ENCODE results near the gene PRMT7.
A peak's percentile ranks its signal among the peaks of the same experiment; 100 is the strongest.

The PRMT7 gene

DNA sequence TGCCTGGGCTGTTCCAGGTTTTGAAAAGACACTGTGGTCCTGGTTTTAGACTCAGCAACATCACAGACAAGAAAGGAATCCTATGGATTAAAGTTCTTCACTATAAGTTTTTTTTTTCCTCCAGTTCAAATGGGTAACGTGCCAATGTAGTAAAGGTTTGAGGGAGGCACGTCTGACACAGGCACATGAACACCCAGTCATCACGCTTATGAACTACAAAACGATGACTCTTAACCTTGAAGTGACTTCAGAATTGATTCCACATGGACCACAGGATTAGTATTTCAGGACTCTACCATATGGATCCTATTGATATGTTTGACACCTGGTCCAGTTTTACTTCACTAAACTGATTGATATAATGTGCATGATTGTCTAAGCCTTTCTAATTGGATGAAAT lies 2.3 kb downstream of the PRMT7 start:
- DNase-seq = no peak

DNA sequence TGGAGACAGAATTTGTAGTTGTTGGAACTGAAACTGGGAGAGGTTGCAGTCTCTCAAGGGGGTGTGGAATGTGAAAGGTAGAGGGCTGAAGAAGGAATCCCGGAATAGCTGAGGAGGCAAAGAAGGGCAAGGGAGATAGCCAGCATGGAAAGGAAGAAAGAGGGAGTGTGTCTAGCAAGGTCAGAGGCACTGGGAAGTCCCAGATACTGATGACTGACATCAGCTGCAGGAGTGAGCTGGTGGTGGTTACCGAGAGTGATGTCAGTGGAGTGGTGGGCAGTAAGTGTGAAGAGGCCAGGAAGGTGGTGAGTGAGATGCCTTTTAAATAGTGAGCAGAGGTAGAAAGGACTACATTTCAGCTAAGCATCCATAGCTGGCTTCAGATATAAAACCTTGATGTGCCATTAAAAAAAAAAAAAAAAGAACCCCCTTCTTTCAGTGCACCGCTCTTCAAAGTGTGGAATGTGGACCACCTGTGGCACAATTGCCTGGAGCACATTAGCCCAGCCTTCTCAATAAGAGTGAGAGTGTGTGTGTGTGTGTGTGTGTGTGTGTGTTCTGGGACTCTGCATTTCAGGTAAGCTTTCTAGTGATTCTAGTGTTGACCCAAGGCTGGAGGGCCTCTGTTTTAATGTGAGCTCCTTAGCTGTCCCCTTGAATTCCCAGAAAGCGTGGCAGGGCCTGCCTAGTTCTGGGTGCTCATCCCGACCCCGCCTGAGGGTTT lies 8.5 kb downstream of the PRMT7 start:
- no peak for DNase-seq

DNA sequence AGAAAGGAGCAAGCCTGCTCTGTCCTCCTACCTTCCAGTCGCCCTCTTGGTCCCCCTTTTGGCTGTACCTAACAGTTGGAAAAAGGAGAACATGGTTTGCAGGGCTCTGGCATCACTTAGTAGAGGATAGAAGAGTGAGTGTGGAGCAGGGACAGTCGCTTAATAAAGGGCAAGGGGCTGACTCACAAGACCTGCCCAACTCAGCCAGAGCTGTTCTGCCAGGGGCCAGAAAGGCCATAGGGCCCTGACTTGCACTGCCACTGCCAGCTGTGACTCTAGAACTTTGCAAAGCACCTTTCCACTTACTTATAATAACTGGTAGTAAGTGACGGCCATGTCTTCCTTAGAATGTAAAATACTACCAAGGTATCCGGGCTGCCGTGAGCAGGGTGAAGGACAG lies 13.5 kb downstream of the PRMT7 start:
- DNase-seq = no peak

DNA sequence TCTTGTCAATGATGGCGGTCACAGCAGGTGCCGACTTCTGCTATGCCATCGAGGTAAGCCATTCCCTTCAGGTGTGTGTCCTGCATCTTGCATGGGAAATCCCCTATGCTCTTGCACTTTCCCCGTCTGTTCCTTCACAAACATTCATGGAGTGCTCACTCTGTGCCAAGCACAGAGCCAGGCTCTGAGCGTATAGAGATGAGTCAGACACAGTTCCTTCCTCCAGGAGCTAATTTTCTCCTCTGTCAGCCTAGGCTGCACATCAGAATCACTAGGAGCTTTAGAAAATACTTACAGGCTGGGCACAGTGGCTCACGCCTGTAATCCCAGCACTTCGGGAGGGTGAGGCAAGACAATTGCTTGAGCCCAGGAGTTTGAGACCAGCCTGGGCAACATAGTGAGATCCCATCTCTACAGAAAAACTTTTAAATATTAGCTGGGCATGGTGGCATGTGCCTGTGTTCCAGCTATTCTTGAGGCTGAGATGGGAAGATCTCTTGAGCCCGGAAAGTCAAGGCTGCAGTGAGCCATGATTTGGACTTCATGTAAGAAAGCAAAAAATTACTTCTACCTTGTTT lies 14.1 kb downstream of the PRMT7 start:
- no peak for DNase-seq

DNA sequence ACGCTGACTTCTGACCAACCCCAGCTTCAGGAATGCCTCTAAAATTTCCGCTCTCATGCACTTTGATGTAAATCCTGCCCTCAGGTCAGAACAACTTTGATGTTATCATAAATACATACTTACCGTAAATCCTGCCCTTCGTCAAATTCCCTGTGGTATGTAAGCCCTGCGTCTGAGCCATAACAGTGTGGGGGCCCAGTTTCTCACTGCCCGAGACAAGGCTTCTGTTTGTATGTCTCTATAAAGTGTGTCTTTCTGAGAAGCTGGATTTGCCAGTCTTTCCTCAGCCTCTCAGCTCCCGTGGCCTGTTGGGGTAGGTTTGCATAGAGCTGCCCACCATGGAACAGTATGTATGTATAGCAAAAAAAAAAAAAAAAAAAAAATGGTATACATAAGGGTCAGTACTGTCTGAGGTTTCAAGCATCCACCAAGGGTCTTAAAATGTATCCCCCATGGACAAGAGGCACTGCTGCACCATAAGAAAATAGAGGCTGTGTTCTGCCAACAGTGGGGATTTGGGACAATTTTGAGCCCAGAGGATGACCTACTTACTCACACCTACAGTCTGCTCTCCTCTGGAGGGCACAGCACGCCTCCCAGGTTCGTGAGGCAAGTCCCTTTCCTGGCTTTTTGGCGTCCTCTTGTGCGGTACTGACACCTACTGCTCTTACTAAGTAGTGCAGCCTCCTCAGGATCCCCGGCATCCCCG lies 17.5 kb downstream of the PRMT7 start:
- peak; percentile 72 for DNase-seq

DNA sequence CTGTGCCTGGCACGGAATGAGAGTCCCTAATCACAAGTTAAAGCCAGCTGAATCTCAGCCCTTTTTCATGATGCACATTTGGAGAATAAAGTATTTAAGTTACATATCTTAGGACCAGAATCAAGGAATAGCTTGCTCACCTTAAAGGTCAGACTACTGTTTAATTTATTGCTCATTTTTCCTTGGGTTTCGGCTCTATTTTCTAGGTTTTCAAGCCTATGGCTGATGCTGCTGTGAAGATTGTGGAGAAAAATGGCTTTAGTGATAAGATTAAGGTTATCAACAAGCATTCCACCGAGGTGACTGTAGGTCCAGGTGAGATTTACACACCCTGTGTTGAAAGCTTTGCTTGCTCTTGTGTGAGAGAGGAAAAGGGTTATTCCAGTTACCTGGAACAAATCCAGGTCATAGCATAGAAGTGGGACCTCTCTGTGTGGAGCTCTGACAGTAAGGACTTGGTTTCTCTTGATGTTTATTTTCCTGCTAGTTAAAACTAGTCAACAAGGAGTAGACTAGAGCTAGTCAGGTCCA lies 18.1 kb downstream of the PRMT7 start:
- DNase-seq = no peak

DNA sequence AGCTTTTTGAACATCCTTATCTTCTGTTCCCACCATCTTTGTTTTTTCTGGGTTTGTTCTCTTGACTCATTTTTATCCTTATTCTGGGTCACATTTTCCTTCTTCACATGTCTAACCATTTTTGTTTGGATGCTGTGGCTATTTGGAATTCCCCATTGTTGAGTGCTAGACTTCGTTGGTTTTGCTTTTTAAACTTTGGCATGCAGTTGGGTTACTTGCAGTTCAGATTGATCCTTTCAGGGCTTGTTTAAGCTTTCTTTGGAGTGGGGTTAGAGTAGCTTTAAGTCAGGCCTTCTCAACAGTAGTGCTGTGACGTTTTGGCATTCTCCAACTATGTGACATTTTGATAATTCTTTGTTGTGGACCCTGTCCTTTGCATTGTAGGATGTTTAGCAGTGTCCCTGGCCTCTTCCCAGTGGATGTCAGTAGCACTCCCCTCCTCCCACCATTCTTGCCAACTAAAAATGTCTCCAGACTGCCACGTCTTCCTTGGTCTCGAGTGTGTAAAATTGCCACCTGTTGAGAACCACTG lies 21.1 kb downstream of the PRMT7 start:
- no peak for DNase-seq

DNA sequence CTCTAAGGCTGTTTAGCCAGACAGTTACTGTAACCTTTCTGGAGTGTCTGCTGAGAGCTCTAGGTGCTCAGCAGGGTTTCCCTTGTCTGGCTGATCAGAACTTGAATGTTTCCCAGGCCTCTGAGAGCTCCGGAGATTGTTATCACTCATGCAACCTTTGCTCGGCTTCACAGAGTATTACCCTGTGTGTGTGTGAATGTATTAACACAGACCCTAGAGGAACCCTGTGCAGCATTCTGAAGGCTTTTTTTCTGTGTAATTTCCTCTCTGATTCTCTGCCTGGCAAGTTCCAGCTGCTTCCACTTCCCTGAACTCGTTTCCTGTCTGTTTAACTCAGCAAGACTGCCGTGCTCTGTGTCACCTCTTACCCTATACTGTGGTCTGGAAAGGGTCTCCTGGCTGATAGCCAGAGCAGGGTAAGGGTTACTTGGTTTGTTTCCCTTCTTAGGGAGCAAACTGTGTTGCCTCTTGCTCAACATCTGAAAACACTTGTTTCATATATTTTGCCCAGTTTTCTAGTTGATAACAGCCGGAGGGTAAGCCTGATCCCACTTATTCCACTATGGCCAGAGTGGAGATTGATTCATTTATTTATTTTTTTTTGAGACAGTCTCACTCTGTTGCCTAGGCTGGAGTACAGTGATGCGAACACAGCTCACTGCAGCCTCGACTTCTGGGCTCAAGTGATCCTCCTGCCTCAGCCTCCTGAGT lies 21.7 kb downstream of the PRMT7 start:
- DNase-seq = no peak

DNA sequence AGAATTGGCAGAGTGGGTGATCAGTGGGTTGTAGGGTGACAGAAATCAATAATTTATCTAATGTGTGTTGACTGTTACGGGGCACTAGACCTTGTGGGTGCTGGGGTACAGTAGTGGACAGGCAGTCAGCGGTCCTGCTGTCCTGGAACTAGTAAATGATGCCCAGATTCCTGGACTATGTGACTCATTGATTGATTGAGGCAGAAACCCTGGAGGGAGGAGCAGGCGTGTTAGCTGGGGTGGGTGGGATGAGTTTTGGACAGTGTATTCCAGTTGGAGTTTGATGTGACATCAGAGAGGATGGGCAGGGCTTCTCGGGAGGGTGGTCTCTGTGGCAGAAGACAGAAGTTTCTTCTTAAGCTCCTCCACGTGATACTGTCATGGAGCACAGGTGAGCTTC lies 24.4 kb downstream of the PRMT7 start:
- DNase-seq = no peak

DNA sequence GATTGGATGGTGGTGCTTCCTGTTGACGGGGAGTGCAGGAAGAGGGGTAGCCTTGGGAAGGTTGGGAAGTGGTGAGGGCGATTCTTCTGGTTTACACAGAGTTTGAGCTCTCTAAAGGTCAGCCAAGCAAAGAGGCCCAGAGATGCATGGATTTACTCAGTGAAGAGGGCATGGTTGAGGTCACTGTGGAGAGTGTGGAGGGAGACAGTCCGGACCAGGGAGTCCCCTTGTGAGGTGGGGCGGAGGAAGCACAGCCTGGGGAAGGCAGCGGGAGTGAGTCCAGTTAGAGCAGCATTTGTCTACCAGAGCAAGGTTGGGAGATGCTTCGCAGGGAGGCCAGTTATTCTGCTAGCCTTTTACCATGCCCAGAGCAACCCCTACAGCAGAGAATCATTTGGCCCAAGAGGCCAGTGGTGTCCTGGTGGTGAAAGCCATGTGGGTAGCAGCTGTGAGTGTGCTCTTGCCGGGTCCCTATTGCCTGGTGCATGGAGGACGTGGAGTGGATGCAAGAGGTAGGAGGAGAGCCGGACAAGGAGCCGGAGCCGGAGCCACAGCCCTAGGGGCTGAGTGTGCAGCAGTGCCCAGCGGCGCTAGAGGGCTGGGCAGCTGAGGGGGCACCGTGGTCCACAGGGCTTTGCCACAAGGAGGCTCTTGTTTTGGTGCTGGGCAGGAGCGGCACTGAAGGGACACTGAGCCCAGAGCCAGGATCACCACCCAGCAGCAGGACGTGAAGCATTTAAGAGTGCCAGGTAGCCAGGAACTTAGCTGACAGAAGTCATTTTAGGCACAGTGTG lies 27.7 kb downstream of the PRMT7 start:
- no peak for DNase-seq

DNA sequence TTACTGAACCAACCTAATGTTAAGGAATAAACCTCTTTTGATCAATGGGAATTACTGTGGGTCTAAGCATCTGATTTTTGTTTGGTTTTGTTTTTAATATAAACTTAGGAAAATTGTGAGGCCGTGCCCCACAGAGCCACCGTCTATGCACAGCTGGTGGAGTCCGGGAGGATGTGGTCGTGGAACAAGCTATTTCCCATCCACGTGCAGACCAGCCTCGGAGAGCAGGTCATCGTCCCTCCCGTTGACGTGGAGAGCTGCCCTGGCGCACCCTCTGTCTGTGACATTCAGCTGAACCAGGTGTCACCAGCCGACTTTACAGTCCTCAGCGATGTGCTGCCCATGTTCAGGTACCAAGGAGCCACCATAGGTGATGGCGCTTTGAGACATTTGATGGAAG lies 28.4 kb downstream of the PRMT7 start:
- no peak for DNase-seq

DNA sequence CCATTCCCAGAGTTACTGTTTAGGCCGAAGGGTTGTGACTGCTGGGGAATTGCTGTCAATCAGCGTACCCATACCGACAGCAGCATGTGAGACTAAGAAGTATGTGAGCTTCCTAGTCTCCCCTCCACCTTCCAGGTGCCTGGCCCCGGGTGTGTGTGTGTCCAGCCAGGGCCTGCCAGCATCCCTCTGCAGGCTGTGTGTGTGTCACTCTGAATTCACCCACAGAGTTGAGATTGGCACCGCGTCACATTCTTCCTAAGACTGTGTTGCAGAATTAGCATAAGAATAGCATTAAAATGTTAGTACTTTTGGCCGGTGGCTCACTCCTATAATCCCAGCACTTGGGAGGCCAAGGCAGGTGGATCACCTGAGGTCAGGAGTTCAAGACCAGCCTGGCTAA lies 31.8 kb downstream of the PRMT7 start:
- DNase-seq = no peak

DNA sequence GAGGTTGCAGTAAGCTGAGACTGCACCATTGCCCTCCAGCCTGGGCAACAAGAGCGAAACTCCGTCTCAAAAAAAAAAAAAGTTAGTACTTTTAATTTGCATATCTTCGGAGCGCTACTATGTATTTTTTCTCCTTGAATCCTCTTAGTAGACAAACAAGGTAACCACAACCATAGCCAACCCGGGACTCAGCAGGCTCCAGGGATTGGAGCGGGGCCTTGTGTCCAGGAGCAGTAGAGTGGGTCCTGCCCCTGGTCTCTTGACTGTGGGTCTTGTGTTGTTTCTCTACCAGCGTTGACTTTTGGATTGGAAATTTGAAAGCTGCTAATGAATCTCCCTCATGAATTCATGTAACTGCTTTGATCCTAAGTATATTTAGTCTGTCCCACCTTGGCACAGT lies 32.3 kb downstream of the PRMT7 start:
- DNase-seq = no peak

DNA sequence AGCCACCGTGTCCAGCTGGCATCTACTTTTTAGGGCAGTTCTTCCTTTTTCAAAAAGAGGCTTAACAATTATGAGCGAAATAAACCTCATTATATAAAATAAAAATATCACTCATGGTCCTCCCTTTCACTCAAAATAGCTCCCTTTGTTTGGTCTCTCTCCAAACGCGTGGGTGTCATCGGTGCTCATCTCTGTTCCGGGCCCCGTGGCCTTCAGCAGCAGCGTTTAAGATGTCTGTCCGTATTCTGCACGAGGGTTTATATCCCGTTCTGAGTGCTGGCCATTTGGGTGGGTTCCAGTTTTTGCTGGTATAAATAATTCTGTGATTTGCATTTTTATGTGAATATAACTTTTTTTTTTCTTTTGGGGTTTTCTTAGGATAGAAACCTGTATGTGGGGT lies 33.4 kb downstream of the PRMT7 start:
- DNase-seq = no peak

DNA sequence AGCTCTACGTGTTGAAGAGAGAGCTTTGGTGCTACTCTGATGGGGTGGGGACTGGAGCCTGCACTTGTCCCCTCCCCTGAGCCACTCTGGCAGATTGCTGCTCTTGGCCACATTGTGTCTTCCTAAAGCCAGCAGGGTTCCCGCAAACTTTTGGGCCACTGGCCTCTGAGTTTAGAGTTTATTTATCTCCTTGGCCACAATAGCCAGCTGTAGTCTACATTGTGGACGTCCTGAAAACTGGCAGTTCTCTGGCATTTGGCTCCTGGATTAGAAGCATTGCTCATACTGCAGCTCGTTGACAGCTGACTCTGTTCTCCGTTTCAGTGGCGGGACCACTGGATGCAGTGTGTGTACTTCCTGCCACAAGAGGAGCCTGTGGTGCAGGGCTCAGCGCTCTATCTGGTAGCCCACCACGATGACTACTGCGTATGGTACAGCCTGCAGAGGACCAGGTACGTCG lies 34.6 kb downstream of the PRMT7 start:
- no peak for DNase-seq

DNA sequence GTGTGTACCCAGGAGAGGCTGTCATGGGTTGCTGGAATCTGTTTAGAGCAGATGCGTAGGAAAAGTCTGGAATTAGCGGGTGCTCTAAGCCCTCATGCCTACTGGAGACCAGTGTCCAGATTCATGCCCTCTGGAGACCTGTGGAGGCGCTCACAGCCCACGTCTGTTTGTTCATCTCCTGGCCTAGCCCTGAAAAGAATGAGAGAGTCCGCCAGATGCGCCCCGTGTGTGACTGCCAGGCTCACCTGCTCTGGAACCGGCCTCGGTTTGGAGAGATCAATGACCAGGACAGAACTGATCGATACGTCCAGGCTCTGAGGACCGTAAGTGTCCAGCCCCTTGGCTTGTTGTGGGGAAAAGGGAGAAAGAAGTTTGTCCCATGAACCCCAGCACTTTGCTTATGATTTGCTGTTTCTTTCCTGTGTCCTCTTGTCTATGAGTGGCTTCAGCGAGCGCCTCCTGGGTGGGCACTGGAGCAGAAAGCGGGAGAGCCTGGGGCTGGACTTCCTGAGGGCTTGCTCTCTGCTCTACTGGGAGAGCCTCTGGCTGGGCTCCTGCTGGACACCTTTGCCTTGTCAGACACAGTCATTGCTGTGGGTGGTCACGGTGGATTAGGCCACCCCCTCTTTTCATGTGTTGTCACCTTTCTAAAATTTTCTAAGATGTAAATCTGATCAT lies 35.3 kb downstream of the PRMT7 start:
- DNase-seq = no peak

DNA sequence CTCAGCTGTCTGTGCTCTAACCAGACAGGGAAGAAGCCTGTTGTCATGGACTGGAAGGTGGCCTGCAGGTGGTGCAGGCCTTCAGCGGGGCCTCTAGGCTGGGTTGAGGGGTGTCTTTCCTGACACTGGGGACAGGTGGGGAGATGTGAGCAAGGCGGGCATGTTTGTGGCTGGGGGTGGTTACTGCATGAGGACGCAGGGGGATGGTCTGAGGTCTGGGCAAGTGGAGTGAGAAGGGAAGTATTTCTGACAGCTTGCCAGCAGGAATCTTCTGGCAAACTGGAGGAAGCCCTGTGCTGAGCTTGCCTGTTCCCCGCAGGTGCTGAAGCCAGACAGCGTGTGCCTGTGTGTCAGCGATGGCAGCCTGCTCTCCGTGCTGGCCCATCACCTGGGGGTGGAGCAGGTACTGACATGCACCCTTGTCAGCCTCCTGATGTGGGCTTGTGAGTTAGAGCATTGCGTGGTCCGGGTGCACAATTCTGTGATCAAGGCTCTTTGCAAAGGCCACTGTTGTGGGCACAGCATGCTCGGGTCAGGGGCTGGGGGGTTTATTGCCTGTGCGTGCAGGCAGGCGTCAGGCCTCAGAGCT lies 36.2 kb downstream of the PRMT7 start:
- DNase-seq = no peak

DNA sequence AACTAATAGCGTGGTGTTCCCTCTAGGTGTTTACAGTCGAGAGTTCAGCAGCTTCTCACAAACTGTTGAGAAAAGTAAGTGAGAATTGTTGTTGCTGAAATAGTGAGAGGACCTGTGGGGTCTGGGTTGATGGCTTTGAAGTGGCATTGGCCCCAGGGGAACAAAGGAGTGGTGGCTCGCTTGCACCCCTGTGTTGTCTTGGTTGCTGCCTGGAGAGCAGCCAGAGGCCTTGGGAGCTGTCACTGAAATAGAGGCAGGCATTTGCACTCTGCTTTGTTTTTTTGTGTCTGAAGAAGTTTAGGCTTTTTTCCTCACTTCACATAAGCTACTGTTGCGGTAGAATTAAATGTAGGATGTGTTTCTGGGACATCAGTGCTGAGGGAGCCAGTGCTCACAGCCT lies 36.8 kb downstream of the PRMT7 start:
- no peak for DNase-seq

DNA sequence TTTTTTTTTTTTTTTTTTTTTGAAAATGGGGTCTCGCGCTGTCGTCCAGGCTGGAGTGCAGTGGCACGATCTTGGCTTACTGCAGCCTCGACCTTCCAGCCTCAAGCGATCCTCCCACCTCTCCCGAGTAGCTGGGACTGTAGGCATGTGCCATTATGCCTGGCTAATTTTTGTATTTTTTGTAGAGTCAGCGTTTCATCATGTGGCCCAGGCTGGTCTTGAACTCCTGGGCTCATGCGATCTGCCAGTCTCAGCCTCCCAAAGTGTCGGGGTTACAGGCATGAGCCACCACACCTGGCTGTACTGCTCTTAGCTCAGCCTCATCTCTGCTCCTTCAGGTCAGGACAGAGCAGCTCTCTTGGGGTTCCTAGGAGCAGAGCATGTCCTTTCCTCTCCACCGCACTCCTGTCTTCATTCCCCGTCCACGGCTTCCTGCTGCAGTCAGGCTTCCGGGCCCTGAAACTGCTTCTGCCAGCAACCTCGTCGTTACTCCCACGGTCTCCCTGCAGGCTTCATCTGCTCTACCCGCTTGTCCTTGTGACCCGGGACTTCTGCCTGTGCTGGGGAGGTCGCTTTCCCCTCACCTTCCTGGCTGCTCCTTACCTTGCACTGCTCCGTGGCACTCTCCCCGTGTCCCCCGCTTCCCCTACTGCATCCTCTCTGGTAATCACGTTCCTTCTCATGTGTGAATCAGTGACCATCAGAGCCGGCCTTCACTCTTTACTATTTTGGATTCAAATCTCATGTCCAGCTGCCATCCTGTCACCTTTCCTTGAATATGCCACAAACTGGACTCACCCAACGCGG lies 38.0 kb downstream of the PRMT7 start:
- no peak for DNase-seq

DNA sequence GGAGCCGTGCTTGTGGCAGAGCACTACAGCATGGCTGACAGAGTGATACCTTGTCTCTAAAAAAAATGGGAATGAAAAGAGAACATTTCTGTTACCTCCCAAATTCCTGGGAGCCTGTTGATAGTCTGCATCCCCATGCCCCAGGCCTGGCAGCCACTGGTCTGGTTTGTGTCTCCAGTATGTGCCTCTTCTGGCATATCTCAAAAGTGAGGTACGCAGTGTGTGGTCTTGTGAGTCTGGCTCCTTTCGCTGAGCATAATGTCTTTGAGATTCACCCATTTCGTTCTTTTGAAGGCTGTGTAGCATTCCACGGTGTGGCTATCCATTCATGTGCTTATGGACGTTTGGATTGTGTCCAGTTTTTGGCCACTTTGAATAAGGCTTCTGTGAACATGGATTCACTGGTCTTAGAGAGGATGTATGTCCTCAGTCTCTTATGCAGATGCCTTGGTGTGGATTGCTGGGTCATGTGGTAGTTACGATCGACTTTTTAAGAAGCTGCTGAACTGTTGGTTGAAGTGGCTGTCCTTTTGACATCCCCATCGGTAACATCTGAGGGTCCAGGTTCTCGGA lies 39.1 kb downstream of the PRMT7 start:
- no peak for DNase-seq
